Esophagus muscularis mucosa (tissue), 4 donors: ENCODE results near the gene HPS6. TPM values are rescaled to one million over a fixed set of nuclear protein-coding genes. Genes with fewer than 3 reads are reported as not detected.

Experiments used
- DNase-seq: peaks from one replicate; pipeline ENCODE4 v3.0.0-alpha.2; 2017; ENCODE audit errors: extremely low spot score
- H3K27ac ChIP-seq, 4 donors: fragments of 200-600 bp; sonication (generic); replicated peaks in 1 of 4; 1 replicate in 3 of 4; 2 replicates in 1 of 4; pipeline ENCODE4 v1.5.1; 2016 to 2019; ENCODE audit warnings: mild to moderate bottlenecking in 1 of 4
- H3K27me3 ChIP-seq, 4 donors: fragments of 200-600 bp; sonication (generic); one replicate each; pipeline versions ENCODE4 v1.5.1 to v1.6.0; 2016 to 2019
- H3K36me3 ChIP-seq, 4 donors: fragments of 200-600 bp; sonication (generic); one replicate each; pipeline ENCODE4 v1.5.1; 2016 to 2019
- H3K4me1 ChIP-seq, 4 donors: fragments of 200-600 bp; sonication (generic); one replicate each; pipeline ENCODE4 v1.5.1; 2016 to 2019
- H3K4me3 ChIP-seq, 4 donors: fragments of 200-600 bp; sonication (generic); 1 replicate in 2 of 4; 2 replicates in 2 of 4; pipeline ENCODE4 v1.5.1; 2016 to 2019; ENCODE audit warnings: mild to moderate bottlenecking in 4 of 4, moderate library complexity in 1 of 4
- H3K9me3 ChIP-seq, 4 donors: fragments of 200-600 bp; sonication (generic); 1 replicate in 3 of 4; 2 replicates in 1 of 4; pipeline ENCODE4 v1.5.1; 2016 to 2019
- EP300 ChIP-seq: sonication (generic); formaldehyde crosslinking; IDR thresholded peaks from one replicate; pipeline ENCODE4 v1.6.1; 2017; ENCODE audit warnings: antibody characterized with exemption
- POLR2A ChIP-seq: fragments of 450-650 bp; IDR thresholded peaks from one replicate; pipeline ENCODE4 v1.6.1; 2017; ENCODE audit warnings: antibody characterized with exemption, moderate library complexity, mild to moderate bottlenecking, low read depth
- POLR2AphosphoS5 ChIP-seq, 2 donors: sonication (generic); formaldehyde crosslinking; IDR thresholded peaks; one replicate each; pipeline ENCODE4 v1.6.1; 2017; ENCODE audit warnings: antibody characterized with exemption in 2 of 2
- WGBS: methylation state at CpG from one replicate; pipeline ENCODE4 v1.1.5; 2018; 5-methylcytosine and 5-hydroxymethylcytosine counted together
- intact Hi-C: fragments of 100-400 bp; cut with DNase I; formaldehyde crosslinking; loops from one replicate; pipeline ENCODE4 v1.15.1; 2023
- total RNA-seq, 4 donors: library from RNA; depleted of rRNA; stranded (reverse); fragments of >200 nt; gene quantifications; one replicate each; pipeline versions ENCODE4 v1.1.0 to v1.2.1, GENCODE V29; 2016
- TF ChIP-seq, protein P1 (sequence below), 3 experiments: fragments of 200-600 bp in 2 of 3; fragments of 450-650 bp in 1 of 3; sonication (generic) in 2 of 3; IDR thresholded peaks; one replicate each; pipeline ENCODE4 v1.5.1; 2017 to 2019; ENCODE audit warnings: antibody characterized with exemption in 3 of 3, mild to moderate bottlenecking in 2 of 3, moderate library complexity in 1 of 3

The HPS6 gene
- total RNA-seq, 4 donors from 2014 or later, result 21.2 to 40.0 (median 28.2) TPM

DNA sequence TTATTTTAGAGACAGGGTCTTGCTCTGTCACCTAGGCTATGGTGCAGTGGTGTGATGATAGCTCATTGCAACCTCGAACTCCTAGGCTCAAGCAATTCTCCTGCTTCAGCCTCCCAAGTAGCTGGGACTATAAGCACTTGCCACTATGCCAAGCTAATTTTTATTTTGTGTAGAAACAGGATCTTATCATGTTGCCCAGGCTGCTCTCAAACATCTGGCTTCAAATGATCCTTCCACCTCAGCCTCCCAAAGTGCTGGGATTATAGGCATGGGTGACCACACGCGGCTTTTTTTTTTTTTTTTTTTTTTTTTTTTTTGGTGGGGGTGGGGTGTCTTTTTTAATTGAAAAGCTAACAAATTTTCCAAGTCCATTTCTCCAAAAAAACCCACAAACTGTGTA lies 18.4 kb downstream of the HPS6 start:
- no peak overlapping the region for H3K27ac ChIP-seq
- H3K9me3 ChIP-seq, result no peaks in the 10 kb centered on the region
- H3K4me1 ChIP-seq, result no peaks in the 10 kb centered on the region
- intact Hi-C loops, result no loop called here
- TF ChIP-seq POLR2A, result no peak
- TF ChIP-seq EP300, result no peak
- TF ChIP-seq, protein P1, sequence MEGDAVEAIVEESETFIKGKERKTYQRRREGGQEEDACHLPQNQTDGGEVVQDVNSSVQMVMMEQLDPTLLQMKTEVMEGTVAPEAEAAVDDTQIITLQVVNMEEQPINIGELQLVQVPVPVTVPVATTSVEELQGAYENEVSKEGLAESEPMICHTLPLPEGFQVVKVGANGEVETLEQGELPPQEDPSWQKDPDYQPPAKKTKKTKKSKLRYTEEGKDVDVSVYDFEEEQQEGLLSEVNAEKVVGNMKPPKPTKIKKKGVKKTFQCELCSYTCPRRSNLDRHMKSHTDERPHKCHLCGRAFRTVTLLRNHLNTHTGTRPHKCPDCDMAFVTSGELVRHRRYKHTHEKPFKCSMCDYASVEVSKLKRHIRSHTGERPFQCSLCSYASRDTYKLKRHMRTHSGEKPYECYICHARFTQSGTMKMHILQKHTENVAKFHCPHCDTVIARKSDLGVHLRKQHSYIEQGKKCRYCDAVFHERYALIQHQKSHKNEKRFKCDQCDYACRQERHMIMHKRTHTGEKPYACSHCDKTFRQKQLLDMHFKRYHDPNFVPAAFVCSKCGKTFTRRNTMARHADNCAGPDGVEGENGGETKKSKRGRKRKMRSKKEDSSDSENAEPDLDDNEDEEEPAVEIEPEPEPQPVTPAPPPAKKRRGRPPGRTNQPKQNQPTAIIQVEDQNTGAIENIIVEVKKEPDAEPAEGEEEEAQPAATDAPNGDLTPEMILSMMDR (IDR thresholded peaks at IDR 0.05), result no peak
- no peak for TF ChIP-seq POLR2AphosphoS5 (IDR thresholded peaks at IDR 0.05)
- no peak overlapping the region for H3K4me3 ChIP-seq
- DNase-seq, result no peak
- H3K36me3 ChIP-seq, result no peaks in the 10 kb centered on the region
- H3K27me3 ChIP-seq, result no peaks in the 10 kb centered on the region
- WGBS, result 92% methylated on average over 3 of the region's 3 CpGs

- H3K27ac ChIP-seq, result no peak overlapping the region
- H3K9me3 ChIP-seq, result no peaks in the 10 kb centered on the region
- TF ChIP-seq EP300, result no peak
- TF ChIP-seq POLR2A, result no peak
- TF ChIP-seq, protein P1 (IDR thresholded peaks at IDR 0.05), result no peak
- no peak for TF ChIP-seq POLR2AphosphoS5 (IDR thresholded peaks at IDR 0.05)
- no peaks in the 10 kb centered on the region for H3K27me3 ChIP-seq
- intact Hi-C loops, result no loop called here
- H3K4me1 ChIP-seq, result no peaks in the 10 kb centered on the region
- DNase-seq, result no peak
- H3K36me3 ChIP-seq, result no peaks in the 10 kb centered on the region
- no peak overlapping the region for H3K4me3 ChIP-seq
- 79% methylated on average over 3 of the region's 3 CpGs for WGBS
These were observed 20.2 kb downstream of the HPS6 start for GRCh38 chr10:102085336-102085735.

DNA sequence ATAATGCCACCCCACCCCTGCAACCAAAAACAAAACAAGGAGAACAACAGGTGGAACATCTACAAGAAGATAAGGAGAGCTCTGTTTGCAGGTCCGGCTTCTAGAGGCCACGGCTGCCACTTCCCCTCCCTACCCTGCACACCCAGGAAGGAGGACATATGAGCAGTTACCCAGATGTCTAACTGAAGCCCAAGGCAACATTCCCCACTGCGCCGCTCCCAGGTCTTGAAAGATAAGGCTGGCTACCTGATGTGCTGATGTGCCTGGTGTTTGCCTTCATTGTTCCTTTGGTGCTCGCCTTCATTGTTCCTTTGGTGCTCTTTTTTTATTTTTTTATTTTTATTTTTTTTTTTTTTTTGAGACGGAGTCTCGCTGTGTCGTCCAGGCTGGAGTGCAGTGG lies 21.0 kb downstream of the HPS6 start:
- intact Hi-C loops, result no loop called here
- Histone ChIP-seq H3K36me3 (no peaks in the 10 kb centered on the region), H3K9me3 (no peaks in the 10 kb centered on the region), H3K4me1 (no peaks in the 10 kb centered on the region), H3K27ac (no peak overlapping the region), H3K4me3 (no peak overlapping the region), H3K27me3 (no peaks in the 10 kb centered on the region)
- no peak for DNase-seq
- WGBS, result 92% methylated on average over 8 of the region's 8 CpGs
- TF ChIP-seq EP300 (no peak), POLR2A (no peak), POLR2AphosphoS5 (IDR thresholded peaks at IDR 0.05) (no peak)
- TF ChIP-seq, protein P1 (IDR thresholded peaks at IDR 0.05), result no peak

- TF ChIP-seq, protein P1 (IDR thresholded peaks at IDR 0.05), result no peak
- TF ChIP-seq POLR2A, result no peak
- no peak for TF ChIP-seq POLR2AphosphoS5 (IDR thresholded peaks at IDR 0.05)
- no peak for TF ChIP-seq EP300
- no peaks in the 10 kb centered on the region for H3K27me3 ChIP-seq
- WGBS, result 82% methylated on average over 2 of the region's 2 CpGs
- H3K4me3 ChIP-seq, result no peak overlapping the region
- no peaks in the 10 kb centered on the region for H3K4me1 ChIP-seq
- intact Hi-C loops, result no loop called here
- H3K36me3 ChIP-seq, result no peaks in the 10 kb centered on the region
- H3K27ac ChIP-seq, result no peak overlapping the region
- H3K9me3 ChIP-seq, result no peaks in the 10 kb centered on the region
- no peak for DNase-seq
These were observed 25.6 kb downstream of the HPS6 start for GRCh38 chr10:102090772-102091171.

GRCh38 chr10:102096449-102096848 lies 31.3 kb downstream of the HPS6 start:
- no peak for DNase-seq
- Histone ChIP-seq H3K27me3 (no peaks in the 10 kb centered on the region), H3K9me3 (no peaks in the 10 kb centered on the region), H3K4me3 (no peak overlapping the region), H3K36me3 (peaks cover 0 to 9% (median 1%) of the 10 kb centered on the region in 4 donors), H3K4me1 (no peaks in the 10 kb centered on the region), H3K27ac (no peak overlapping the region)
- TF ChIP-seq POLR2A (no peak), POLR2AphosphoS5 (IDR thresholded peaks at IDR 0.05) (no peak), EP300 (no peak)
- TF ChIP-seq, protein P1 (IDR thresholded peaks at IDR 0.05), result no peak
- intact Hi-C loops, result no loop called here
- WGBS, result 91% methylated on average over 7 of the region's 7 CpGs
